Stimulated activated CD4-positive, alpha-beta T cell treated with anti-CD3 and anti-CD28 coated beads, Interleukin-15, amount 100 ng/mL, for 1 hour (primary cell): ENCODE results near the gene CD72.
"Not testable (repeated sequence)": the region's sequence is repeated elsewhere in the genome, so short reads cannot be mapped to it uniquely, and the experiment has no call there.

Experiments used
- DNase-seq, 2 donors: peaks; one replicate each; pipeline ENCODE4 v3.0.0-alpha.2; 2020; ENCODE audit warnings: low read depth in 1 of 2, low spot score in 1 of 2

The CD72 gene

DNA sequence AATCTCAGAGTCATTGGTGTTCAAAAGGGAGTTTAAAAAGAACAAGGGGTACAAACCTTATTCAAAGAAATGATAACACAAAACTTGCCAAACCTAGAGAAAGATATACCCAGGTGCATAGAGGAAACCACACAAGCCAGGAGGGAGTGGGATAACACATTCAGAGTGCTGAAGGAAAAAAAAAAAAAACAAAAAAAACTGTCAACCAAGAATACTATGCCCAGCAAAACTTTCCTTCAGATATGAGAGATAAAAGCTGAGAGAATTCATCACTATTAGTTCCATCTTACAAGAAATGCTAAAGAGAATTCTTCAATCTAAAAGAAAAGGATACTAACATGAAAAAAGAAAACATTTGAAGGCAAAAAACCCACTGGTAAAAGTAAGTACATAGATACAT lies 24.6 kb downstream of the CD72 start:
- no peak for DNase-seq

DNA sequence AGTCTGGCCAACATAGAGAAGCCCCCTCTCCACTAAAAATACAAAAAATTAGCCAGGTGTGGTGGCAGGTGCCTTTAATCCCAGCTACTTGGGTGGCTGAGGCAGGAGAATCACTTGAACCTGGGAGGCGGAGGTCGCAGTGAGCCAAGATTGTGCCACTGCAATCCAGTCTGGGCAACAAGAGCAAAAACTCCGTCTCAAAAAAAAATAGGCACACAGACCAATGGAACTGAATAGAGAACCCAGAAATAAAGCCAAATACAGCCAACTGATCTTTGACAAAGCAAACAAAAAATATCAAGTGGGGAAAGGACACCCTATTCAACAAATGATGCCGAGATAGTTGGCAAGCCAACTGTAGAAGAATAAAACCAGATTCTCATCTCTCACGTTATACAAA lies 29.7 kb downstream of the CD72 start:
- not testable (repeated sequence) for DNase-seq

DNA sequence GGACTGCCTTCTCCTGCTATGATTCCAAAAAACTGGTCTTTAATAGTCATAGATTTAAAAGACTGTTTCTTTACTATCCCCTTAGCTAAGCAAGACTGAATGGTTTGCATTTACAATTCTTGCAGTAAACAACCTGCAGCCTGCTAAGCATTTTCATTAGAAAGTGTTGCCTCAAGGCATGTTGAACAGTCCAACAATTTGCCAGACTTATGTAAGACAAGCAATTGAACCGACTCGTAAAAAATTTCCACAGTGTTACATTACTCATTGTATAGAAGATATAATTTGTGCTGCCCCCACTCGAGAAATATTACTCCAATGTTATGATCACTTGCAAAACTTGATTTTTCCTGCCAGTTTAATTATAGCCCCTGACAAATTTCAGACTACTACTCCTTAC lies 33.5 kb downstream of the CD72 start:
- not testable (repeated sequence) for DNase-seq

DNA sequence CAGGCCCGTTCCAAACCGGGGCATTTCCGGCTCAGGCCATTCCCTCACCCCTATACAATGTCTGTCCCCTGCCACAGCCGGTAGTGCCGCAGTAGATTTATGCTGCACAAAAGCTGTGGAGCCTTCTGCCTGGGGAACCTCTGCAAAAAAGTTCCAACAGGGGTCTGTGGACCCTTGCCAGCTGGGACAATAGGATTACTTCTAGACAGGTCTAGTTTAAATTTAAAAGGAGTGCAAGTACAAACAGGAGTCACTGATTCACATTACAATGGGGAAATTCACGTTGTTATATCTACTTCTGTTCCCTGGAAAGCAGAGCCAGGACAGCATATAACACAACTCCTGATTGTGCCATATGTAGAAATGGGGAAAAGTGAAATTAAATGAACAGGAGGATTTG lies 34.7 kb downstream of the CD72 start:
- DNase-seq: not testable (repeated sequence)

DNA sequence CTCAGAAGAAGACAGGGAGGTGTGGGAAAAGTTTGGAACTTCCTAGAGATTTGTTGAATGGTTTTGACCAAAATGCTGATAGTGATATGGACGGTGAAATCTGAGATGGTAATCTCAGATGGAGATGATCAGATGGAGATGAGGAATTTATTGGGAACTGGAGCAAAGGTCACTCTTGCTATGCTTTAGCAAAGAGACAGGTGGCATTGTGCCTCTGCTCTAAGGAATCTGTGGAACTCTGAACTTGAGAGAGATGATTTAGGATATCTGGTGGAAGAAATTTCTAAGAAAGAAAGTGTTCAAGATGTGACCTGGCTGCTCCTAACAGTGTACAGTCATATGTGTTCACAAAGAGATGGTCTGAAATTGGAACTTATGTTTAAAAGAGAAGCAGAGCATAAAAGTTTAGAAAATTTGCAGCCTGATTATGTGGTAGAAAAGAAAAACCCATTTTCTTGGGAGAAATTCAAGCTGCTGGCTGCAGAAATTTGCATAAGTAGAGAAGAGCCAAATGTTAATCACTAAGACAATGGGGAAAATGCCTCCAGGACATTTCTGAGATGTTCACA lies 38.5 kb downstream of the CD72 start:
- not testable (repeated sequence) for DNase-seq

DNA sequence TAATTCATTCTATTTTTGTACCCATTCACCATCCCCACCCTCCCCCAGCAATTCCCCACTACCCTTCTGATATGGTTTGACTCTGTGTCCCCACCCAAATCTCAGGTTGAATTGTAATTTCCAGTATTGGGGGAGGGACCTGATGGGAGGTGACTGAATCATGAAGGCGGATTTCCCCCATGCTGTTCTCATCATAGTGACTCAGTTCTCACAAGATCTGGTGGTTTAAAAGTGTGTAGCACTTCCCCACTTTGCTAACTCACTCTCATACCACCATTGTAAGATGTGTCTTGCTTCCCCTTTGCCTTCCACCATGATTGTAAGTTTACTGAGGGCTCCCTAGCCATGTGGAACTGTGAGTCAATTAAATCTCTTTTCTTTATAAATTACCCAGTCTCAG lies 39.1 kb downstream of the CD72 start:
- DNase-seq: no peak

DNA sequence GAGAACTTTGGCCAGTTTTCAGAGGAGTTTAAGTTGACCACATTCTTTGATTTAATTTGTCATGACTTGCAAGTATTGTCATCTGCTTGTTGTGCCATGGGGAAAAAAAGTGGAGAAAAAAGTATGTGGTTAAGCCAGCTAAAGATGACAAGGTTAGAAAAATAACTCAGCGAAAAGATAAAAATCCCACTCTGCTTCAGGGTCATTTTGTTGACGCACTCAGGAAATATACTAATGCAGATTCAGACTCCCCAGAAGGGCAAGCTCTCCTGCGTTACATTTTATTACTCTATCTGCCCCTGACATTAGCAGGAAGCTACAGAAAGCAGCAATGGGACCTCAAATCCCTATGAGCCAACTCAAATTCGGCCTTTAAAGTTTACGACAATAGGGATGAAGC lies 40.7 kb downstream of the CD72 start:
- DNase-seq: no peak

DNA sequence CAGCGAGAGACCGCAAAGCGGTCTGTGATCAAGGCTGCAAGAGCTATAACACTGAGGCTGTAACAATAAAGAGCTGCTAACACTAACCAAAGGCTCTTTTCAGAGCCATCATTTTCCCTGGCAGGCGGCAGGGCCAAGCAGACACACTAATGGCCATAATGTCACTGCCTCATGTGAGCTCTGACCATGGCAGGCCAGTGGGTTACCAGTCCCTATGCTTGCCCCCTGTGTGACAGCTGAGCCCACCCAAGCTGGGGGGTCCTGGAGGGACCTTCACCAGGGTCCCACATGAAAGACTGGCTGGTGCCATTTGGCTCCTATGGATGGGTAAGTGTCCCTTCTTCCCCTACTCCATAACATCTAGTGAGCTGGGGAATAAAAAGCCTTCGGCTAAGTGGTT lies 42.7 kb downstream of the CD72 start:
- no peak for DNase-seq

DNA sequence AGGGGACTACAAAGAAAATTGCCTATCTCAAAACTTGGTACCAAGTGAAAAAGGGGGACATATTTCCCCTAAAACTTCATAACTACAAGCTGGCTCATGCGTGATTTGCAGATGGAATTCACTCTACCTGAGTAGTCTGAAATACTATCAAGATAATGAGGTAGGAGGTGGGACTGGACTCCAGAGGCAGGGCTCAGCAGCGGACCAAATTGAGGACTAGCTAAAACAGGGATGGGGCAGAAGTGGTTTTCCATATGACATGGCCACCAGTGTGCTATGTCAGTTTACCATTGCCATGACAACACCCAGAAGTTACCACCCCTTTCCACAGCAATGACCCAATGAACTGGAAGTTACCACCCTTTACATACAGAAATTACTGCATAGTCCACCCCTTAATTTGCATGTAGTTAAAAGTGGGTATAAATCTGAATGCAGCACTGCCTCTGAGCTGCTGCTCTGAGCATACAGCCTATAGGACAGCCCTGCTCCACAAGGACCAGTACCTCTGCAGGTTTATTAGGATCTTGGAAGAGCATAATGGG lies 43.6 kb downstream of the CD72 start:
- no peak for DNase-seq

DNA sequence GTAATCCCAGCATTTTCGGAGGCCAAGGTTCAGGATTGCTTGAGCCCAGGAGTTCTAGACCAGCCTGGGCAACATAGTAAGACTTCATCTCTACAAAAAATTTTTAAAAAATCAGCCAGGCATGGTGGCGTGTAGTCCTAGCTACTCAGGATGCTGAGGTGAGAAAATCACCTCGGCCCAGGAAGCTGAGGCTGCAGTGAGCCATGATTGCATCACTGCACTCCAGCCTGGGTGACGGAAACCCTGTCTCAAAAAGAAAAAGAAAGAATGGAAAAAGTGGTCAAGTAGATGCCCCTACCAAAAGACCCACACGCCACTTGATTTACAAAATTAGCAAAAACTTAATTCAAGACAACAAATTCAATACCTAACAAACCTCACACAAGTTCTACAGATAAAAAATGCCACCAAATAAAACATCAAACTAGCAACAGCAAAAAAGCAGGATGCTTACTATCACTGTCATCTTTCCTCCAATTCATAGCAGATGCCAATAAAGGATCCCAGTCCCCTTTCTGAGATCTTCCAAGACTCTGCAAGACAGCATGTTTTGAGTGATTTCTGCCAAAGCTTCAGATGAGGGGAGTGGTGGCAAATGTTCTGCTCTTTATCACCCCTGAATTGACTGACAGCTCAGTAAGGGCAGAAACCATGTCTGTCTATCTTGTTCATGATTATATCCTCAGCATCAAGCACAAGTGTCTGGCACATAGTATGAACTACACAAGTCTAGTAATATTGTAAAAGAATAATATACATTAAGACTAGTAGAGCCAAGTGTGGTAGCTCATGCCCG lies 47.3 kb downstream of the CD72 start:
- DNase-seq: no peak

DNA sequence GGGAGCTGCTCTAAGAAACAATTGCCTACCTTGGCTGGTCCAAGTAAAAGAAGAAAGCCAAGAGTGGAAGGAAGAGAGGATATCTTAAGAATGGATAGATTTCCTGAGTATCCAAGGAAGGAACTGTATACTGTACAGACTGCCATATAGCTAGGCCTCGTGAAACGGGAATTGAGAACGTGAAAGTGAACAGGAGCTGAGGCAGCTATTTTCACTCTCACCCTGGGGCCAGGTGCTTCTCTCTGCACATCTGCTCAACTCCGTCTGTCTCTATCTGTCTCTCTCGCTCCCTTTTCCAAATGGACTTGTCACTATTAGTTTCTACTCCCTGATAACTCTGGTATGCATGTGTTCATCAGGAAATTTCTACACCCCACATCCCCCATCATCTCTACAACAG lies 49.0 kb downstream of the CD72 start:
- no peak for DNase-seq

DNA sequence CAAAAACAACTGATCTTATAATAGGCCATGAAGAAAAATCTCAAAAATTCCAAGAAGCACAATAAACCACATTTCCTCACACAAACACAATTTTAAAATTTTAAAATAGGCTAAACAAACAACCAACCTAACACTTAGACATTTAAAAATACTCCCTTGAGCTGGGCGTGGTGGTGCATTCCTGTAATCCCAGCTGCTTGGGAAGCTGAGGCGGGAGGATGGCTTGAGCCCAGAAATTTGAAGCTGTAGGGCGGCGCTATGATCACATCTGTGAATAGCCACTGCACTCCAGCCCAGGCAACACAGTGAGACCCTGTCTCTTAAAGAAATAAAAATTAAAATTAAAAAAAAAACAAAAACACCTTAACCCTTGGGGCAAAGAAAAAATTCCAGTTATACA lies 50.0 kb downstream of the CD72 start:
- DNase-seq: no peak

DNA sequence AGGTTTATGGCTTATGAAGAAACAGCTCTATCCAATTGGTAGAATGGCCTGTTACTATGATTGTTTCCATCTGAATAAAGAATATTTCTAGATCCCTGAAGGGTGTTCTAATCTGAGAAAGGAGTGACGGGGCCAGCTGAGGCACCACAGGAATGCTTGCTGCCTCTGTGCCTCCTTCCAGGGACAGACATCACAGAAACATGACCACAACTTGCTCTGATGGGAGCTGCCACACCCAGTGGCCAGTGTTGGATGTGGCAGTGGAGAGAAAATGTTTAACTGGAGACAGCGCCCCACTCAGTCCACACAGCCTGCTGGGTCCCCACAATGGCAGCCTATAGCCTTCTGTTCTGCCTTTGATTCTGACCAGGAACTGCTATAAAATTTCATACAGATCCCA lies 51.8 kb downstream of the CD72 start:
- no peak for DNase-seq

DNA sequence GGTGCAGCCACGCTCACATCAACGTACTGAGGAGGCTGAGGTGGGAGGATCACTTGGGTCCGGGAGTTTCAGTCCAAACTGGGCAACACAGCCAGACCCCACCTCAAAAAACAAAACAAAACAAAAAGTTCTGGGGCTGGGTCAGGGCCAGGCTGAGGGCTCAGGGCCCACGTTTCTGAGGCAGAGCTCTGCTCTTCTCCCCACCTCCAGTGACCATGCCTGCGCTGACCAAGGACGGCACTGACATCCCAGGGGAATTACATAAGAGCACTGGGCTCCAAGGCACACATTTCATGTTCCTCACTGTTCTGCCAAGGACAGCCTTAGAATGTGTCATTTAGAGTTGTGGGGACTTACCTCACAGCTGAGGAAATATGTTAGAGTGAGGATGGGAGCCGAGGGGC lies 53.6 kb downstream of the CD72 start:
- DNase-seq: no peak

DNA sequence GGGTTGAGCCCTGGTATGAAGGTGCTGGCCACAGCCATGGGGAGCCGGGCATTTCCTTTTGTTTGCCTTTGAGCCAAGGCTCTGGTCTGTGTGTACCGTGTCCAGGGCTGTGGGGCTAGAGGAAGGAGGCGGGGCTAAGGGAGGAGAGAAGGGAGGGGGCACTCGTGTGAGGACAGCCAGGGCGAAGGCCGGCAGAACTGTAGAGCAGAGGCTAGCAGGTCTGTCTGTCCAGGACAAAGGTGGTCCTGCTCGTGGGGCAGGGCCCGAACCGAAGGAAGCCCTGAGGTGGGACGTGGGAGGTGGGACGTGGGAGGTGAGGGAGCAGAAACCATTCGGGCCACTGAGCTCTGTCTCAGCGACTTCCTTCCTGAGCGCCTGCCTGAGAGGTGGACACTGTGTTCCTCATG lies 54.4 kb downstream of the CD72 start:
- DNase-seq: no peak

DNA sequence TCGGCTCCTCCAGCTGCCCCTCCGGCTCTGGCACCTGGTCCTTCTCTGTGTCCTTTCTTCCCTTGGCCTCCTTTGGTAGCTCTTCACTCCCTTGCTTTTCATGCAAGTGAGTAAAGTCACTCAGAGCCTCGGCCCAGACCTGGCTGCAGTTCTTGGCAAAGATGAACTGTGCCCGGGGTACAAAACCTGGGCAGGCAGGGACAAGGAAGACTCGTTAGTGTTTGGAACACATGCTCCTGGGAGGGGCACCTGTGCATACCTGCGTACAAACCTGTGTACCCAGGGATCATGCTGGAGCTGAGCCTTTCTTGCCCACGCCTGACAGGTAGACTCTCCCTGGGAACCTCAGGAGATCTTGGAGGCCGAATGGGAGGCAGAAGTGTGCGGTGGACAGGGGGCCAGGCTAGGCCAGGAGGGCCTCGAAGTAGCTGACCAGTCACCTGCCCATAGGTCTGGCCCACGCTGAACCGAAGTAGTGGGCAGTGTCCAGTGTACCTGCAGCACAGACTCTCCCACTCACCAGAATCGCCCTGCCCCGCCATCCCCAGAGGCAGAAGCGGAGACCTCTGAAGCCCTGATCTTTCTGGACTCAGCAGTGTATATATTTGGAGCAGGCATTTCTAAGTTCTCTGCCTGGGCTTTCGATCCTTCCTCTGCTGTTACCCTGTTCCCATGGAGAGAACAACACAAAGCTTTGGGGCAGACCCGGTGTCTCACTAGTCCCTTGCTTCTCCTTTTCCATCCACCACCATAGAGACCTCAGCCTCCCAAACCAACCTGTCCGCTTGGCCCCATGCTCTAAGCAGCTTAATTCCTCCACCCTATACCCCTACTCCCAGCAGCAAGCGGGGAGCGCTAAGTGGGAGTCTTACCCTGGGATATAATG lies 55.1 kb downstream of the CD72 start:
- DNase-seq: no peak

DNA sequence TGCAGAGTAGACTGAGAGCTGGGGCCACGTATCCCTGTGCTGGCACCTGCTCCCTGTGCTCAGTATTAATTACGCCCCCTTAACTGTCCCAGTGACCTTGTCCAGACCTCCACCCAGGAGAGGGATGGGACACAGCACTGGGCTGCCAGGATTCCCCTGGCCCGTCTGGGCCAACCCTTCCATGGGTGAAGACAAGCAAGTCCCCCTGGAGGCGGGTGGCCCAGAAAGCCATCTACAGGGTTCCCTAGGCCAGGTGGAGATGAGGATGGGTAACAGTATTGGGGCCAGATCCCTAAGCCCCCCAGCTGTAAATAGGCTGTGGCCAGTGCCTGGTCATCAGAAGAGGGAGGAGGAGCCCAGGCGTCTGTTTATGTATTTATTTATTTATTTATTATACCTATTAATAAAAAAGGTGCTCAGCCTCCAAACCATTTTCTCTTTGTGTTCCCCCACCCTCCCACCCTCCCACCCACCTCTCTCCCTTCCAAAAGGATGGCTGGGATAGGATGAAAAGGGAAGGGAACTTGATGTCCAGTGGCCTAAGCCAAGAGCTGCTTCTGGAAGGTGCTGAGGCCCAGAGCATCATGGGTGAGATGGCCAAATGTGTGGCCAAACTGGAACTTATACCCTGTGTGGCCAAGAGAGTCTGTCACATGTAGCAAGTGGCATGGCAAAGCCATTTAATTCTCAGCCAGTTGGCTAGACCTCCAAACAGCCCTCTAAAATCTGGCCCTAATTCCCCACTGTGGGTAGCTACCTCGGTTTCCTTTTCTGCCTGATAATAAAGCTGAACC lies 56.5 kb downstream of the CD72 start:
- DNase-seq: no peak

DNA sequence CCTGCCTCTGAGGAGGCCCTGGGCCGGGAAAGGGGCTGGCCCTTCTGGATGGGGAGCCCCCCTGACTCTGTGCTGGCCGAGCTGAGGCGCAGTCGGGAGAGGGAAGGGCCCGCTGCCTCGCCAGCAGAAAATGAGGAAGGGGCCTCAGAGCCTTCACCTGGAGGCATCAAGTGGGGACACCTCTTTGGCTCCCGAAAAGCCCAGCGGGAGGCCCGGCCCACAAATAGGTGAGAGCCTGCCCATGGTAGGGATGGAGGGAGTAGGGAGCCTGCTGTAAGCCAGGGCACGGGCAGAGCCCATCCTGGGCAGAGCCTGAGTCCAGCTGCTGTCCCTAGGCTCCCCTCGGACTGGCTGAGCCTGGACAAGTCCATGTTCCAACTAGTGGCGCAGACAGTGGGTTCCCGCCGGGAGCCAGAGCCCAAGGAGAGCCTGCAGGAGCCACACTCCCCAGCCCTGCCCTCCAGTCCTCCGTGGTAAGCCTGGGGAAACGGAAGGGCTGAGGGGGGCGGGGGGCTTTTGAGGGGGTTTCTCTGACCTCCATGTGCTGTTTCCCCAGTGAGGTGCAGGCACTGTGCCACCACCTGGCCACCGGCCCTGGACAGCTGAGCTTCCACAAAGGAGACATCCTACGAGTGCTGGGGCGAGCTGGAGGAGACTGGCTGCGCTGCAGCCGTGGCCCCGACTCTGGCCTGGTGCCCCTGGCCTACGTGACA lies 57.4 kb downstream of the CD72 start:
- no peak for DNase-seq
